A673 (cell line): Measurements from ENCODE around the gene DMBT1.

Source experiments
- EZH2 ChIP-seq: fragments of 200-600 bp; sonication (generic); IDR thresholded peaks from 2 replicates; pipeline ENCODE4 v1.6.1; 2017; ENCODE audit warnings: borderline replicate concordance, low read depth, mild to moderate bottlenecking, mixed read lengths, antibody characterized with exemption, low read length; ENCODE audit not compliant: poor library complexity, severe bottlenecking
- TF ChIP-seq, protein P1 (sequence below): fragments of 300-800, 200-600 bp; sonication (generic); conservative IDR thresholded peaks from 2 replicates; pipeline ENCODE4 v1.5.1; 2017; ENCODE audit warnings: low read depth, mild to moderate bottlenecking, antibody characterized with exemption, low read length, moderate library complexity, mixed read lengths

DNA sequence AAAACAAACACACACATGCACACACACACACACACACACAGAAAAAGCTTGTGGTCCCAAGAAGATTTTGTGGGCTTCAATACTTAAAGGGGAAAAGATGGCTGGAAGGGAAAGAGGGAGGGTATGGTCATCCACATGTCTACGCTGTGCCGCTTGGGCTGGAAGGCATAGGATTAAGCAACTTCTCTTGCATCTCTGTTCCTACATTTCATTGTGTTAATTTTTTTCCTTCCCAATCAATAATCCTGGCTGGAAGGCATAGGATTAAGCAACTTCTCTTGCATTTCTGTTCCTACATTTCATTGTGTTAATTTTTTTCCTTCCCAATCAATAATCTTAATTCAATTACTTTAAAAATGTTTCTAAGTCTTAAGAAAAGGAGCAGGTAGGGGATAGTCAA lies 108.5 kb downstream of the DMBT1 start:
- TF ChIP-seq, protein P1, sequence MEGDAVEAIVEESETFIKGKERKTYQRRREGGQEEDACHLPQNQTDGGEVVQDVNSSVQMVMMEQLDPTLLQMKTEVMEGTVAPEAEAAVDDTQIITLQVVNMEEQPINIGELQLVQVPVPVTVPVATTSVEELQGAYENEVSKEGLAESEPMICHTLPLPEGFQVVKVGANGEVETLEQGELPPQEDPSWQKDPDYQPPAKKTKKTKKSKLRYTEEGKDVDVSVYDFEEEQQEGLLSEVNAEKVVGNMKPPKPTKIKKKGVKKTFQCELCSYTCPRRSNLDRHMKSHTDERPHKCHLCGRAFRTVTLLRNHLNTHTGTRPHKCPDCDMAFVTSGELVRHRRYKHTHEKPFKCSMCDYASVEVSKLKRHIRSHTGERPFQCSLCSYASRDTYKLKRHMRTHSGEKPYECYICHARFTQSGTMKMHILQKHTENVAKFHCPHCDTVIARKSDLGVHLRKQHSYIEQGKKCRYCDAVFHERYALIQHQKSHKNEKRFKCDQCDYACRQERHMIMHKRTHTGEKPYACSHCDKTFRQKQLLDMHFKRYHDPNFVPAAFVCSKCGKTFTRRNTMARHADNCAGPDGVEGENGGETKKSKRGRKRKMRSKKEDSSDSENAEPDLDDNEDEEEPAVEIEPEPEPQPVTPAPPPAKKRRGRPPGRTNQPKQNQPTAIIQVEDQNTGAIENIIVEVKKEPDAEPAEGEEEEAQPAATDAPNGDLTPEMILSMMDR = no peak
- TF ChIP-seq EZH2 = no peak
